ENCODE data around the gene RAPGEF4.
A peak's percentile ranks its signal among the peaks of the same experiment; 100 is the strongest.

Gene RAPGEF4

DNA sequence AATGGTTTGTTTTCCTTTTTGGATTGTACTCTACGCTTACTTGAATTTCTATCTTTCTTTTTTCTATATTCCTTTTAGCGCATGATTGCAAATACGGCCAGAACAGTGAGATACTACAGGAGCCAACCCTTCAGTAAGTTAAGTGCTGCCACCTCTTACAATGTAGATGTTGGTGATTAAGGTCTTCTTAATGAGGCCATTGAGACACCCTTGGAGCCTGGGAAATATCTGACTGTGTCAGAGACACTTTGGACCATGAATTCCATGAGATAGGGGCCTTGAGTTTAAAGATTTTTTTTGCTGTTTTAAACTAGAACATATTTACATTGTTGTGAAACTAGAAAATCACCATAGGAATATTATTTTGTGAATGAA is 312.9 kb downstream of the RAPGEF4 start:
- no peak overlapping the region for H3K4me3 ChIP-seq (ENCODE audit: low read depth, low read length)
- TF ChIP-seq, protein P1, sequence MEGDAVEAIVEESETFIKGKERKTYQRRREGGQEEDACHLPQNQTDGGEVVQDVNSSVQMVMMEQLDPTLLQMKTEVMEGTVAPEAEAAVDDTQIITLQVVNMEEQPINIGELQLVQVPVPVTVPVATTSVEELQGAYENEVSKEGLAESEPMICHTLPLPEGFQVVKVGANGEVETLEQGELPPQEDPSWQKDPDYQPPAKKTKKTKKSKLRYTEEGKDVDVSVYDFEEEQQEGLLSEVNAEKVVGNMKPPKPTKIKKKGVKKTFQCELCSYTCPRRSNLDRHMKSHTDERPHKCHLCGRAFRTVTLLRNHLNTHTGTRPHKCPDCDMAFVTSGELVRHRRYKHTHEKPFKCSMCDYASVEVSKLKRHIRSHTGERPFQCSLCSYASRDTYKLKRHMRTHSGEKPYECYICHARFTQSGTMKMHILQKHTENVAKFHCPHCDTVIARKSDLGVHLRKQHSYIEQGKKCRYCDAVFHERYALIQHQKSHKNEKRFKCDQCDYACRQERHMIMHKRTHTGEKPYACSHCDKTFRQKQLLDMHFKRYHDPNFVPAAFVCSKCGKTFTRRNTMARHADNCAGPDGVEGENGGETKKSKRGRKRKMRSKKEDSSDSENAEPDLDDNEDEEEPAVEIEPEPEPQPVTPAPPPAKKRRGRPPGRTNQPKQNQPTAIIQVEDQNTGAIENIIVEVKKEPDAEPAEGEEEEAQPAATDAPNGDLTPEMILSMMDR (IDR thresholded peaks at IDR 0.05; ENCODE audit: insufficient read depth, low read depth, low read length, missing control alignments): no peak
- DNase-seq (ENCODE audit: low read depth): no peak

DNA sequence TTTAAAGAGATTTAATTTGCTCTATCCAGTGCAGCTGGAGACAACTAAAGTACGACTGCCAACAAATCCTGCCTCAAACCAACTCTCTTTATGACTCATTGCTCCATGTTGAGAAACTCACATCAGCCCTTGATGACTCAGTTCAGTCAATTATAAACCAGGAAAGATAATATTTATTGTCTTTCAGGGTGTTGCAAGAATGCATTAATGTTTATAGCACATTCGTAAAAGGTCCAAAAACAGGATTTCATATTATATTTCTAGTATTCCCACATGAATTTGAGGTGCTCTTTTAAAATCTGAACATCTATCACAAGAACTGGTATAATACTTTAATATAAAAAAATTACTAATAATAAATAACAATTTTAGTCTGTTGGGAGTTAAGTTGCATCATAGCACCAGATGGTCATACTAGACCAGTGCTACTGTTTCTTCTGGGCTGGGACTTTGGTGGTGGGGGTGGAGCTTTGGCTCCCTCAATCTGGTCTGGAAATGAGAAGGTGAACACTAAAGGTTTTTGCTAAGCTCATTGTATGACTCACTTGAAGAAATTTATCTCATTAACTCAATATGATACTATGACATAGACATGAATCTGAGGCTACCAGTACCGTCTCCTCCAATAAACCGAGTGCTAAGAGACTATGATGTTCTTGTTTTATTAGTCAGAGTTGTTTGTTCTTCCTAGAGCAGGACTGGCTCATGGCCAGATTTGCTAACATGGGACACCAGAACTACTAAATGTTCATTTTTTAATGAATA is 313.4 kb downstream of the RAPGEF4 start:
- DNase-seq (ENCODE audit: low read depth): peak; percentile 38
- H3K4me3 ChIP-seq (ENCODE audit: low read depth, low read length): no peak overlapping the region
- TF ChIP-seq, protein P1 (IDR thresholded peaks at IDR 0.05; ENCODE audit: insufficient read depth, low read depth, low read length, missing control alignments): no peak

DNA sequence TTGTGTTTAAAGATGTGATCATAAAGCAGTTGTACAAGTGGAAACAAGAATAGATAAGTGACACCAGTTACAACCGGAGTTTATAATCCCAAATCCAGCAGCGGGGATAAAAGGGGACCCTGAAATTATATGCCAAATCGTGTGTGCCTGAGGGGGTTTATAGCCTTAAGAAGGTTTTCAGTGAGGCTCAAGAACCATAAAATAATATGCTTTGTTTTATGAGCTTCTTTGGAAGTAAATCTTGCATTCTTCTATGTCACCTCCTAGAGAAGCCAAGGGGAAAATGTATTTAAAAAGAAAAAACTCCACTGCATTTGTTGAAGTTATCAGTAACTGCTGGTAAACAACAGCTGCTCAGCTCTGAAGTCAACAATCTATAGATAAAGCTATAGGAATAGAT is 314.2 kb downstream of the RAPGEF4 start:
- no peak for DNase-seq (ENCODE audit: low read depth)
- no peak overlapping the region for H3K4me3 ChIP-seq (ENCODE audit: low read depth, low read length)
- TF ChIP-seq, protein P1 (IDR thresholded peaks at IDR 0.05; ENCODE audit: insufficient read depth, low read depth, low read length, missing control alignments): no peak

DNA sequence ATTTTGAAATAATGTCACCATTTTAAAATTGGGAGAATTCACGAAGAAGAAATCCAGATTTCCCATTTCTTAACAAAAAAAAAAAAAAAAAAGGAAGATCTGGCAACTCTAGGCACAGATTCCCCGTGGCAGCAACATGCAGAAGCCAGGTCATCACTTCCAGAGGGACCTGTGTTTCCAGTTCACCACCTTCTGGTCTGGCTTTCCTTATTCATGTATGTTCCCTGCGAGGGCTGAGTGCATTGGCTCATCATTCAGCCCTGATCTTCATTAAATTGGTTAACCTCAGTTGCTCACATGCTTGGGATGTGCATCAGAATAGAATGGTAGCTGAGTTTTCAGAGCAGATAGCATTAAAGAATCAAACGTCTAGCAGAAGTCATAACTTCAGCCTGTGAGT is 315.0 kb downstream of the RAPGEF4 start:
- TF ChIP-seq, protein P1 (IDR thresholded peaks at IDR 0.05; ENCODE audit: insufficient read depth, low read depth, low read length, missing control alignments): no peak
- no peak for DNase-seq (ENCODE audit: low read depth)
- no peak overlapping the region for H3K4me3 ChIP-seq (ENCODE audit: low read depth, low read length)

DNA sequence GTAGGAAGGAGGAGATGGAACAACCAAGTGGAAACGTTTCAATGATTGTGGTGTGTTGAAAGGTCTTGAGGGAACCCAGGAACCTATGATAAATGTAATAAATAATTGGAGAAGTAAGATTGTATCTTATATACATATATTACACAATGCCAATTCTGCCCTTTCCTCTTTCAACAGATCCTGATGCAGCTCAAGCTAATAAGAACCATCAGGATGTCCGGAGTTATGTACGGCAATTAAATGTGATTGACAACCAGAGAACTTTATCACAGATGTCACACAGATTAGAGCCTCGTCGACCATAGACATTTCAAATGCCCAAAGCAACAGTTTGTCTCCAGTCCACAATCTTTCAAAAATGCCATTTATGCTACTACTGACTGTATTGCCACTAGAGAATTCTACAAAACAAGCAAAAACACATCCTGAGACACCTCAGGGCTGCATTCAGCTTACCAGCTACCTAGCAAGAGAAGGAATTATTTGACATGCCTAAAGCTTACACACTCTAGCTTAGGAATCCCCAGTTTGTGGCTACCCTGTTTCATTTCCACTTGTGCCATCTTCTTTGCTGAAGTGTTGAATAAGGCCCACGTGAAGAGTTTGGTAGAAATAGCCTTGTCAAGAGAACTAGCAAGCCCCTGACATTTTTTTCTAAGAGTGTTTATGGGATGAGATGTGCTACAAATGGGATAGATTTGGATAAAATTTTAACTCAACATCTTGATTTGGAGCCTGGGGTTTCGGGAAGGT is 316.0 kb downstream of the RAPGEF4 start:
- DNase-seq (ENCODE audit: low read depth): no peak
- no peak overlapping the region for H3K4me3 ChIP-seq (ENCODE audit: low read depth, low read length)
- TF ChIP-seq, protein P1 (IDR thresholded peaks at IDR 0.05; ENCODE audit: insufficient read depth, low read depth, low read length, missing control alignments): no peak

DNA sequence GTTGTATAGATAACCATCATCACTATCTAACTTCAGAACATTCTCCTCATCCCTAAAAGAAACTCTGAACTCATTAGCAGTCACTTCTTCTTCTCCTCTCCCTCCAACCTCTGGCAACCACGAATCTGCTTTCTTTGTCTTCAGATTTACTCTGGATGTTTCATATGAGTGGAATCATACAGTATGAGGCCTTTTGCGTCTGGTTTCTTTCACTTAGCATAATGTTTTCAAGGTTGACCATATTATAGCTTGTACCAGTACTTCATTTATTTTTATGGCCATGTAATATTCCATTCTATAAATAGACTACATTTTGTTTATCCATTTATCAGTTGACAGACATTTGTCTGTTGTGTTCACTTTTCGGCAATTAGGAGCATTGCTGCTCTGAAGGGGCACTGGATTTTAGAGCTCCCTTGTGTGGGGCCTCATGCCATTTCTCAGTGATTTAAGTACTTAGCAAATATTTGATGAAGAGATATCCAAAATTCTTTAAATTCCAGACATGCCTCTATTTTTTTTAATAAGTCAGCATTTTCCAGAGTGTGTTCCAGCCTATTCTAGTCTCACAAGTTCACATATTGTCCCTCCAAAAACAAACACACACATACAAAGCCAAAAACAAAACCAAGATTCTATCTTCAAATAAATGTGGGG is 317.5 kb downstream of the RAPGEF4 start:
- TF ChIP-seq, protein P1 (IDR thresholded peaks at IDR 0.05; ENCODE audit: insufficient read depth, low read depth, low read length, missing control alignments): no peak
- DNase-seq (ENCODE audit: low read depth): no peak
- no peak overlapping the region for H3K4me3 ChIP-seq (ENCODE audit: low read depth, low read length)
